Stomach smooth muscle (tissue), 2 donors: ENCODE results near the gene BGLAP.
A peak's percentile ranks its signal among the peaks of the same experiment; 100 is the strongest.

Experiments used
- H3K27ac ChIP-seq: one replicate; pipeline ENCODE4 v1.7.0; 2013; ENCODE audit warnings: mild to moderate bottlenecking, low read length, inconsistent platforms
- H3K27me3 ChIP-seq, 2 donors: one replicate each; pipeline ENCODE4 v1.7.0; 2013; ENCODE audit warnings: low read length in 2 of 2; ENCODE audit not compliant: insufficient read depth in 2 of 2, control insufficient read depth in 1 of 2
- H3K36me3 ChIP-seq, 2 donors: one replicate each; pipeline ENCODE4 v1.7.0; 2013; ENCODE audit warnings: low read length in 2 of 2; ENCODE audit not compliant: control insufficient read depth in 2 of 2, insufficient read depth in 2 of 2
- H3K4me1 ChIP-seq: one replicate; pipeline ENCODE4 v1.7.0; 2013; ENCODE audit warnings: low read length; ENCODE audit not compliant: control insufficient read depth, insufficient read depth
- H3K4me3 ChIP-seq, 2 donors: one replicate each; pipeline ENCODE4 v1.7.0; 2013; ENCODE audit warnings: low read length in 2 of 2
- H3K9ac ChIP-seq, 2 donors: one replicate each; pipeline ENCODE4 v1.7.0; 2013; ENCODE audit warnings: low read length in 2 of 2, mild to moderate bottlenecking in 1 of 2
- H3K9me3 ChIP-seq, 2 donors: one replicate each; pipeline ENCODE4 v1.7.0; 2013; ENCODE audit warnings: low read length in 2 of 2; ENCODE audit not compliant: control insufficient read depth in 2 of 2
- donor health status: healthy.
- donor health status: Pancreatic carcinoma.

BGLAP gene

DNA sequence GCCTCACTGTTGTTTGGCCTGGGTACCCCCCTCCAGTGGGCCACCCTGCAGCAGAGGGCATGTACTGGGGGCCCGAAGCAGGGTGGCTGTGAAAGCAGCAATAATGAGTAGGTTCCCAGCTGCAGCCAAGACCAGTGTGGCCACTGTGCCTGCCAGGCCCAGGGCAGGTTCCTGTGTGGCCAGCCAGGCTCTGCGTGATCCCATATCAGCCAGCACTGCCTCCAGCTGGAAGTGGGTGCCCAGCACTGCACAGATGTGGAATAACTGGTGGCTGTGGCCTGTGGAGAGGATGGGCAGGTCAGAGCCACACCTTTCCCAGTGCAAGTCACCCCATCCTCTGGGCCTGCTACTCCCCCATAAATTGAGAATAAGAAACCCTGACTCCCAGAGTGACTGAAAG is 2.1 kb downstream of the BGLAP start:
- peaks cover 22 to 32% of the 10 kb centered on the region in 2 donors for H3K27me3 ChIP-seq
- H3K4me1 ChIP-seq, result peaks cover 30% of the 10 kb centered on the region
- no peak overlapping the region for H3K4me3 ChIP-seq
- H3K9me3 ChIP-seq, result no peaks in the 10 kb centered on the region
- no peak overlapping the region for H3K27ac ChIP-seq
- H3K9ac ChIP-seq, result no peak overlapping the region
- H3K36me3 ChIP-seq, result peaks cover 7 to 14% of the 10 kb centered on the region in 2 donors

DNA sequence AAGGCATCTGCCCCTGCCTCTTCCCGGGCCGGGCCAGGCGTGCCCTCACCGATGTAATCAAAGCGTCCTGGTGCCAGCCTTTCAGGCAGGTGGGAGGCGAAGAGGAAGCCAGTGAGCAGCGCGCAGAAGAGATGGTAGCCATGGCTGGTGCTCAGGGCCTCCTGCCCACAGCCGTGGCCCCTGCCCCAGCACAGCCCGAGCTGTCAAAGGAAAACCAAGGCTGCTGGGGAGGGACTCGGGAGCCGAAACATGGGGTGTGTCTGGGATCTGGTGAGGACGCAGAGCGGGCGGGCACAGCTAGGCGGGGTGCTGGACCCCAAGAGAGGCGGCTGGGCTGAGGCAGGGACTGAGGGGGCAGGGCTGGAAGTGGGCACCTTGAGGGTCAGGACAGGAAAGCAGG is 2.7 kb downstream of the BGLAP start:
- no peak overlapping the region for H3K9ac ChIP-seq
- no peak overlapping the region for H3K4me3 ChIP-seq

GRCh38 chr1:156245451-156246232 is 3.7 kb downstream of the BGLAP start:
- Histone ChIP-seq H3K9me3 (no peaks in the 10 kb centered on the region), H3K4me1 (peaks cover 31% of the 10 kb centered on the region), H3K9ac (no peak overlapping the region), H3K27ac (no peak overlapping the region), H3K27me3 (peaks cover 22 to 32% of the 10 kb centered on the region in 2 donors), H3K4me3 (peak overlapping the region in 1 of 2 donors; percentile 57), H3K36me3 (peaks cover 14% of the 10 kb centered on the region in 2 donors)

More for the DNA sequence above, 2.7 kb downstream of the BGLAP start:
- peaks cover 30% of the 10 kb centered on the region for H3K4me1 ChIP-seq
- peaks cover 22 to 32% of the 10 kb centered on the region in 2 donors for H3K27me3 ChIP-seq
- no peaks in the 10 kb centered on the region for H3K9me3 ChIP-seq
- no peak overlapping the region for H3K27ac ChIP-seq
- H3K36me3 ChIP-seq, result peaks cover 4 to 13% of the 10 kb centered on the region in 2 donors

DNA sequence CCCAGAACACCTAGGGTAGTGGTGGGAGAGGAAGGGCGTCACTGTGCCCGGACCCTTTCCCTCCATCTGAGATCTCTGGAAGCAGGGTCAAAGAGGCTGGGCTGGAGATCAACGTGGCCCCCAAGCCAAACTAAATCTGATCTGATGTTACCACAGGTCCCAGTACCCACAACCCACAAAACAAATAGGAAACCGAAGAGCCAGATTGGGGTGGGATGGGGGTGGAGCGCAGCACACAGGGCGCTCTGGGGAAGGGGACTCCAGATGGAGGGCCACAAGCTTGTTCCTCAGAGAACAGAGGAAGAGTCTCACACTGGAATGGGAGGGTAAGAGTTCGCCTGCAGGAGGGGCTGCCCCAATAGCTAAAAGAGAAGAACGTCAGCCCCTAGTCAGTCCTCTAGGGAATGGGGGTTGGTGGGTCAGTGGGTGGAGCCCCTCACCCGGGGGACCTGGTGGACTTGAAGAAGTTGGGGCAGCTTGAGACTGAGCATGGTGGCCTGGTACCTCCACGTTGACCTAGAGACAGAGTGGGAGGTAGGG is 4.3 kb downstream of the BGLAP start:
- Histone ChIP-seq H3K27me3 (peaks cover 22 to 32% of the 10 kb centered on the region in 2 donors), H3K9me3 (no peaks in the 10 kb centered on the region), H3K9ac (no peak overlapping the region), H3K36me3 (peaks cover 15 to 20% of the 10 kb centered on the region in 2 donors), H3K27ac (no peak overlapping the region), H3K4me1 (peaks cover 32% of the 10 kb centered on the region), H3K4me3 (peak overlapping the region in 1 of 2 donors; percentile 57)

DNA sequence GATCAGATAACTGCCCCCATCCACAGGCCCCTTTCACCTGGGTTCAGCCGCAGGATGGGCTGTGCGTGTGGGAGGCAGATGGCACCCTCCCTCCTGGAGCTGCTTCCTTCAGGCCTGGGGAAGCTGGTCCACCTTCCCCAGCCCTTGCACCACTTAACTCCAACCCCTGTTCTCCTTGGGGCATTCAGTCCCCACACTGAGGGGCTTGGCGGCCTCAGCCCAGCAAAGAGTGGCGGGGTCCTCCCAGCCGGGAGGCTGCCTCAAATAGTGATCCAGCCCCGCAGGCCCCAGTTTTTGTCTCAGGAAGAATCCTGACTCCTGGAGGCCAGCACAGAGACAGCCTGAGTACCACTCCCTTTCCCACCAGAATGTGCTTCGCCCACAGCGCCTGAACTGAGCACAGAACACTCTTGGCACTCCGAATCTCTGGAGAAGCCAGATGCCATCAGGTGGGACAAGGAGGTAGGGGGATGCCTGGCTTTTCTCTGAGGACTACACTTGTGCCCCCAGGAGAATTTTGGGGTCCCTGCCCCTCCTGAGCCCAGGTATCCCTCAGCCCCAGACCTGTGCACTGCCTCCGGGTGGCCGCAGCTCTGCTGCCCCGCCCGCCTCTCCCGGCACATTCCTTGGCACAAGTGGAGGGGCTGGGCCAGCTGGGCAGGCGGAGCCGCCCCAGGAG is 4.9 kb downstream of the BGLAP start:
- Histone ChIP-seq H3K36me3 (peaks cover 17 to 25% of the 10 kb centered on the region in 2 donors), H3K27ac (no peak overlapping the region), H3K9ac (no peak overlapping the region), H3K9me3 (no peaks in the 10 kb centered on the region), H3K4me1 (peaks cover 32% of the 10 kb centered on the region), H3K4me3 (peak overlapping the region in 1 of 2 donors; percentile 15), H3K27me3 (peaks cover 22 to 32% of the 10 kb centered on the region in 2 donors)

DNA sequence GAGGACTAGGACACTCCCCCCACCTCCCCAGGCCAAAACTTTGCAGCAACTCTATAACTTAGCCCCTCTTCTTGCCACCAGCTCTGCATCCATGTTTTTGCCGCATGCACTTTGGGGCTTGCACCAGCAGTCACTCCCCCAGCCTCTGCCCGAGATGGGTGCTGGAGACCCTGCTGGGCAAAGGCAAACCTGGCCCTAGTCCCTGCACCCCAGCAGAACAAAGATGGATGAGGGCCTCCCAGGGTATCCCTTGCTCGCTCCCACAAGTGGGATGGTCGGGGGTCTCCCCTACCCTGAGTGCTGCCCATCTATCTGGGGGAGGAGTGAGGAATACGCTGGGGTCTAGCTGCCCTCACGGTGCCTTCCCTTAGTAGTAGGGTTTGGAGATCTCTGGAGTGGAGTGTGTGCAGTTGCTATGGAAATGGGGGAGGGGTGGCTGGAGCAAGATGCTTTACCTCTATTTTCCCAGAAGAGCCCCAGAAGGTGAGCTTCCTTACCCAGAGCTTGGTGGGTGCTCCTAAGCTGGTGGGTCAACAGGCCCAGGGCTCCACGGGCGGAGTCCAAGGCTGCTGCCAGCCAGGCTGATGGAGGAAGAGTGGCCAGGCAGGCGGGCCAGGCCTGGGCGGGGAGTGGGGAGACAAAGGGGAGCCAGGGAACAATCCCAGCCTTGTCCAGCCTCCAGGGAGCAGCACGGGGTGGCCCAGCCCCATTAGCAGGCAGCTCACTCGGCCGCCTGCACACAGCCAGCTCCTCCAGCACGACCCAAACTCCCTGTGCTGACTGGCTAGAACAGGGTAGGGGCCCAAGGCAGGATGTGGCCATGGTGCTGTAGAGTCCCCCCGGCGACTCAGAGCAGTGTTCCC is 5.7 kb downstream of the BGLAP start, which contains the start of gene PAQR6:
PAQR6 (minus strand) TSS at position 597 of the 863 bp plus-strand sequence. CDS start 1,325 bp downstream, outside the sequence.
- Histone ChIP-seq H3K4me1 (peaks cover 32% of the 10 kb centered on the region), H3K9ac (no peak within 1 kb of the TSS), H3K9me3 (no peaks in the 10 kb centered on the region), H3K36me3 (peaks cover 24 to 30% of the 10 kb centered on the region in 2 donors), H3K4me3 (peak within 1 kb of the TSS in 1 of 2 donors; percentile 15), H3K27ac (no peak within 1 kb of the TSS), H3K27me3 (peaks cover 22 to 32% of the 10 kb centered on the region in 2 donors)

DNA sequence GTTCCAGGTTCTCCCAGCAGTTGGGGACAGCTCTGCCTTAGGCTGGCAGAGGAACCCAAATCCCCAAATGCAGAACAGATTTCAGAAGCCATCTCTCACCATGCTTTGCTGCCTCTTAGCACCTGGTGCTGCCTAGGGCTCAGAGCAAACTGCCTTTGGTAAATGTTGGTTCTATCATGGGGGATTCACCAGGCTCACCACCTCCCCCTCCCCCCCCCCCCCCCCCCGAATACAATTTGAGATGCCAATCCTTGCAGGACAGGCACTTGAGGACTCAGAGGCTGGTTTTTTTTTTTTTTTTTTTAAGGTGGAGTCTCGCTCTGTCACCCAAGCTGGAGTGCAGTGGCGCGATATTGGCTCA is 6.3 kb downstream of the BGLAP start:
- H3K9me3 ChIP-seq, result no peaks in the 10 kb centered on the region
- H3K27ac ChIP-seq, result no peak overlapping the region
- peaks cover 32% of the 10 kb centered on the region for H3K4me1 ChIP-seq
- peaks cover 22 to 32% of the 10 kb centered on the region in 2 donors for H3K27me3 ChIP-seq
- no peak overlapping the region for H3K9ac ChIP-seq
- no peak overlapping the region for H3K4me3 ChIP-seq
- H3K36me3 ChIP-seq, result peaks cover 31 to 36% of the 10 kb centered on the region in 2 donors

GRCh38 chr1:156249593-156249992 is 7.6 kb downstream of the BGLAP start:
- Histone ChIP-seq H3K4me3 (no peak overlapping the region), H3K27me3 (peaks cover 20 to 26% of the 10 kb centered on the region in 2 donors), H3K27ac (no peak overlapping the region), H3K9ac (no peak overlapping the region), H3K4me1 (peaks cover 32% of the 10 kb centered on the region), H3K9me3 (no peaks in the 10 kb centered on the region), H3K36me3 (peaks cover 39 to 44% of the 10 kb centered on the region in 2 donors)

GRCh38 chr1:156251527-156251926 is 9.5 kb downstream of the BGLAP start:
- Histone ChIP-seq H3K9me3 (no peaks in the 10 kb centered on the region), H3K9ac (no peak overlapping the region), H3K4me3 (no peak overlapping the region), H3K27me3 (peaks cover 4 to 7% of the 10 kb centered on the region in 2 donors), H3K4me1 (peaks cover 17% of the 10 kb centered on the region), H3K27ac (no peak overlapping the region), H3K36me3 (peaks cover 46 to 51% of the 10 kb centered on the region in 2 donors)

- Histone ChIP-seq H3K36me3 (peaks cover 64 to 66% of the 10 kb centered on the region in 2 donors), H3K9ac (no peak overlapping the region), H3K4me3 (no peak overlapping the region), H3K4me1 (peaks cover 2% of the 10 kb centered on the region), H3K27ac (no peak overlapping the region), H3K9me3 (no peaks in the 10 kb centered on the region), H3K27me3 (no peaks in the 10 kb centered on the region)
Observed at GRCh38 chr1:156253634-156254033, 11.7 kb downstream of the BGLAP start.
